Measurements from ENCODE around the gene GADD45B.

- TF ChIP-seq, protein P1, sequence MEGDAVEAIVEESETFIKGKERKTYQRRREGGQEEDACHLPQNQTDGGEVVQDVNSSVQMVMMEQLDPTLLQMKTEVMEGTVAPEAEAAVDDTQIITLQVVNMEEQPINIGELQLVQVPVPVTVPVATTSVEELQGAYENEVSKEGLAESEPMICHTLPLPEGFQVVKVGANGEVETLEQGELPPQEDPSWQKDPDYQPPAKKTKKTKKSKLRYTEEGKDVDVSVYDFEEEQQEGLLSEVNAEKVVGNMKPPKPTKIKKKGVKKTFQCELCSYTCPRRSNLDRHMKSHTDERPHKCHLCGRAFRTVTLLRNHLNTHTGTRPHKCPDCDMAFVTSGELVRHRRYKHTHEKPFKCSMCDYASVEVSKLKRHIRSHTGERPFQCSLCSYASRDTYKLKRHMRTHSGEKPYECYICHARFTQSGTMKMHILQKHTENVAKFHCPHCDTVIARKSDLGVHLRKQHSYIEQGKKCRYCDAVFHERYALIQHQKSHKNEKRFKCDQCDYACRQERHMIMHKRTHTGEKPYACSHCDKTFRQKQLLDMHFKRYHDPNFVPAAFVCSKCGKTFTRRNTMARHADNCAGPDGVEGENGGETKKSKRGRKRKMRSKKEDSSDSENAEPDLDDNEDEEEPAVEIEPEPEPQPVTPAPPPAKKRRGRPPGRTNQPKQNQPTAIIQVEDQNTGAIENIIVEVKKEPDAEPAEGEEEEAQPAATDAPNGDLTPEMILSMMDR (IDR thresholded peaks at IDR 0.05): no peak
- TF ChIP-seq REST (IDR thresholded peaks at IDR 0.05; ENCODE audit: insufficient read depth in 1 of 2, low read depth in 2 of 2, low read length in 1 of 2) (no peak), POLR2AphosphoS5 (IDR thresholded peaks at IDR 0.05; ENCODE audit: low read depth, low read length) (no peak)
Observed at GRCh38 chr19:2457394-2458037, 18.4 kb upstream of the GADD45B start.

All from Panc1 (cell line).